HFFc6 (cell line): ENCODE data around the gene TDP2. TPM values are rescaled to one million over a fixed set of nuclear protein-coding genes. Genes with fewer than 3 reads are reported as not detected.
"Not testable (repeated sequence)": the region's sequence is repeated elsewhere in the genome, so short reads cannot be mapped to it uniquely, and the experiment has no call there.

Experiments
- DNase-seq: peaks from one replicate; pipeline ENCODE4 v3.0.0-alpha.2; 2018
- H3K27ac Mint-ChIP-seq: 2 replicates; pipeline ENCODE4 v1.8.0; 2020; ENCODE audit warnings: mild to moderate bottlenecking, mixed read lengths
- H3K27me3 Mint-ChIP-seq: 2 replicates; pipeline ENCODE4 v1.8.0; 2021; ENCODE audit warnings: mild to moderate bottlenecking, moderate library complexity, mixed read lengths; ENCODE audit not compliant: insufficient read depth
- H3K36me3 Mint-ChIP-seq: 2 replicates; pipeline ENCODE4 v1.8.0; 2021; ENCODE audit warnings: low read depth, mixed read lengths
- H3K4me1 Mint-ChIP-seq: 2 replicates; pipeline ENCODE4 v1.8.0; 2020; ENCODE audit warnings: low read depth, mixed read lengths
- H3K4me3 Mint-ChIP-seq: 2 replicates; pipeline ENCODE4 v1.8.0; 2020; ENCODE audit warnings: mild to moderate bottlenecking, moderate library complexity, mixed read lengths
- H3K9me3 Mint-ChIP-seq: 2 replicates; pipeline ENCODE4 v1.8.0; 2020; ENCODE audit warnings: mild to moderate bottlenecking, mixed read lengths
- total RNA-seq, 6 experiments: library from RNA; stranded (reverse); fragmentation: NEBNext Ultra II Directional; extraction: Animal tissue kit (Norgen Biotek cat#: 25700); gene quantifications; 2 replicates in 1 of 6; 3 replicates in 5 of 6; pipeline ENCODE4 v1.2.3, GENCODE V29; 2021
- TF ChIP-seq, protein P1 (sequence below): fragments of 200-600 bp; sonication (generic); IDR thresholded peaks from 2 replicates; pipeline ENCODE4 v1.5.0; 2021; ENCODE audit warnings: antibody characterized with exemption, mild to moderate bottlenecking

Gene TDP2
- total RNA-seq, 6 experiments from 2014 or later, result 27.3 to 33.6 (median 30.7) TPM

DNA sequence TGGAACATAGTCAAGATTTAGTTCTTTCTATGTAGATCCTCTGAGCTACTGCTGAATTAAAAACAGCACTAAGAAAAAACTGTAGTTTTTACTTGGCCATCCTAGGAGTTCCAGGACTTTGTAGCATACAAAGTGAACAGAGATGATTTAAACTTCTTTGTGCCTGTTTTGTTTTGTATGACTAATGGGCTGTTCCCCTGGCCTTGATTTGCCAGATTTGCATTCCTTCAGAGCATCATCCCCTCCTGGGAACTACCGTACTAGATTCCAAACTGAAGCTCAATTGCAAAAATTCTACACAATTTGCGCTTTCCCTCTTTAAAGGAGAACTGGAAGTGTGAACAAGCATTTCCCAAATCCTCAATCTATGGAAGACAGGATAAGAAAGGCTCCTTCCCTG, 23.3 kb upstream of the TDP2 start:
- H3K4me3 Mint-ChIP-seq, result no peak overlapping the region
- no peaks in the 10 kb centered on the region for H3K4me1 Mint-ChIP-seq
- no peak for DNase-seq
- H3K27me3 Mint-ChIP-seq, result peaks cover 2% of the 10 kb centered on the region; the same call in 1 of the 2 replicates
- no peaks in the 10 kb centered on the region for H3K36me3 Mint-ChIP-seq
- TF ChIP-seq, protein P1, sequence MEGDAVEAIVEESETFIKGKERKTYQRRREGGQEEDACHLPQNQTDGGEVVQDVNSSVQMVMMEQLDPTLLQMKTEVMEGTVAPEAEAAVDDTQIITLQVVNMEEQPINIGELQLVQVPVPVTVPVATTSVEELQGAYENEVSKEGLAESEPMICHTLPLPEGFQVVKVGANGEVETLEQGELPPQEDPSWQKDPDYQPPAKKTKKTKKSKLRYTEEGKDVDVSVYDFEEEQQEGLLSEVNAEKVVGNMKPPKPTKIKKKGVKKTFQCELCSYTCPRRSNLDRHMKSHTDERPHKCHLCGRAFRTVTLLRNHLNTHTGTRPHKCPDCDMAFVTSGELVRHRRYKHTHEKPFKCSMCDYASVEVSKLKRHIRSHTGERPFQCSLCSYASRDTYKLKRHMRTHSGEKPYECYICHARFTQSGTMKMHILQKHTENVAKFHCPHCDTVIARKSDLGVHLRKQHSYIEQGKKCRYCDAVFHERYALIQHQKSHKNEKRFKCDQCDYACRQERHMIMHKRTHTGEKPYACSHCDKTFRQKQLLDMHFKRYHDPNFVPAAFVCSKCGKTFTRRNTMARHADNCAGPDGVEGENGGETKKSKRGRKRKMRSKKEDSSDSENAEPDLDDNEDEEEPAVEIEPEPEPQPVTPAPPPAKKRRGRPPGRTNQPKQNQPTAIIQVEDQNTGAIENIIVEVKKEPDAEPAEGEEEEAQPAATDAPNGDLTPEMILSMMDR, result no peak
- no peaks in the 10 kb centered on the region for H3K9me3 Mint-ChIP-seq
- H3K27ac Mint-ChIP-seq, result no peak overlapping the region

GRCh38 chr6:24686946-24687345, 20.2 kb upstream of the TDP2 start:
- Mint-ChIP-seq H3K36me3 (0 out of 2 replicates have a peak, but pooled peaks cover 3% of the 10 kb centered on the region), H3K27ac (no peak overlapping the region), H3K27me3 (peaks cover 2% of the 10 kb centered on the region; the same call in 1 of the 2 replicates), H3K9me3 (no peaks in the 10 kb centered on the region), H3K4me3 (no peak overlapping the region), H3K4me1 (no peaks in the 10 kb centered on the region)
- TF ChIP-seq, protein P1, result no peak
- DNase-seq, result no peak

DNA sequence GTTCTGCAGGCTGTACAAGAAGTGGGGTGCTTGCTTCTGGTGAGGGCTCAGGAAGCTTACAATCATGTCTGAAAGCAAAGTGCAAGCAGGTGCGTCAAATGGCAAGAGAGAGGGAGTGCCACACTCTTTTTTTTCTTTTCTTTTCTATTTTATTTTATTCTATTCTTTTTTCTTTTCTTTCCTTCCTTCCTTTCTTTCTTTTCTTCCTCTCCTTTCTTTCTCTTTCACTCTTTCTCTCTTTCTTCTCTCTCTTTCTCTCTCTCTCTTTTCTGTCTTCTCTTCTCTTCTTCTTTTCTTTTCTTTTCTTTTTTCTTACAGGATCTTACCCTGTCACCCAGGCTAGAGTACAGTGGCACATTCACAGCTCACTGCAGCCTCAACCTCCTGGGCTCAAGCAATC, 19.7 kb upstream of the TDP2 start:
- TF ChIP-seq, protein P1, result no peak
- no peak for DNase-seq
- H3K27ac Mint-ChIP-seq, result no peak overlapping the region
- H3K4me3 Mint-ChIP-seq, result no peak overlapping the region
- H3K4me1 Mint-ChIP-seq, result no peaks in the 10 kb centered on the region
- 0 out of 2 replicates have a peak, but pooled peaks cover 3% of the 10 kb centered on the region for H3K36me3 Mint-ChIP-seq
- peaks cover 2% of the 10 kb centered on the region; the same call in 1 of the 2 replicates for H3K27me3 Mint-ChIP-seq
- no peaks in the 10 kb centered on the region for H3K9me3 Mint-ChIP-seq

DNA sequence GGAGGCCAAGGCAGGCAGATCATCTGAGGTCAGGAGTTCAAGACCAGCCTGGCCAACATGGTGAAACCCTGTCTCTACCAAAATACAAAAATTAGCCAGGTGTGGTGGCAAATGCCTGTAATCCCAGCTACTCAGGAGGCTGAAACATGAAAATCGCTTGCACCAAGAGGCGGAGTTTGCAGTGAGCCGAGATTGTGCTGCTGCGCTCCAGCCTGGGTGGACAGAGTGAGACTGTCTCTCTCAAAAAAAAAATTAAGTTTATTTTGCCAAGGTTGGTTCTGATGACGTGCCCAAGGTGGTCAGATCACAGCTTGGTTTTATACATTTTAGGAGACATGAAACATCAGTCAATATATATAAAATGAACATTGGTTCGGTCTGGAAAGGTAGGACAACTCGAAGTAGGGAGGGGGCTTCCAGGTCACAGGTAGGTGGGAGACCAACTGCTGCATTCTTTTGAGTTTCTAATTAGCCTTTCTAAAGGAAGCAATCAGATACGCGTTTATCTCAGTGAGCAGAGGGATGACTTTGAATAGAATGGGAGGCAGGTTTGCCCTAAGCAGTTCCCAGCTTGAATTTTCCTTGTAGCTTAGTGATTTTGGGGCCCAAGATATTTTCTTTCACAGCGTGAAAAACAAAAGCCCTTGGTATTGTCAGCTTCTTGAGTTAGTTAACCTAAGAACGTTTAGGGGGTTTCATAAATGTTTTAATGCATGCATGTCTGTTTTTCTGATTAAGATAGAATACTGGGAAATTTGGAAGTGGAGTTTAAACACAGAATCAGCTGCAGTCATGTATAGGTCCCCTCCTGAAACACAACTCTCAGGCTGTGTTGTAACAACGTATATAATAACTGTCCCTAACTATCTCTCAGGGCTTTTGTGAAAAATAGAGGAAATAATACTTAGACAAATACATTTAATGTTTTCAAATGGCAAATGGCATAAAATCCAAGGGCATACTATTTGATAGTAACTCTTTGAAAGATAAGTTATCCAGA, 16.9 kb upstream of the TDP2 start:
- H3K4me3 Mint-ChIP-seq, result no peak overlapping the region
- no peaks in the 10 kb centered on the region for H3K9me3 Mint-ChIP-seq
- peaks cover 2% of the 10 kb centered on the region; the same call in 1 of the 2 replicates for H3K27me3 Mint-ChIP-seq
- 0 out of 2 replicates have a peak, but pooled peaks cover 3% of the 10 kb centered on the region for H3K36me3 Mint-ChIP-seq
- DNase-seq, result no peak
- TF ChIP-seq, protein P1, result no peak
- no peak overlapping the region for H3K27ac Mint-ChIP-seq
- H3K4me1 Mint-ChIP-seq, result no peaks in the 10 kb centered on the region

DNA sequence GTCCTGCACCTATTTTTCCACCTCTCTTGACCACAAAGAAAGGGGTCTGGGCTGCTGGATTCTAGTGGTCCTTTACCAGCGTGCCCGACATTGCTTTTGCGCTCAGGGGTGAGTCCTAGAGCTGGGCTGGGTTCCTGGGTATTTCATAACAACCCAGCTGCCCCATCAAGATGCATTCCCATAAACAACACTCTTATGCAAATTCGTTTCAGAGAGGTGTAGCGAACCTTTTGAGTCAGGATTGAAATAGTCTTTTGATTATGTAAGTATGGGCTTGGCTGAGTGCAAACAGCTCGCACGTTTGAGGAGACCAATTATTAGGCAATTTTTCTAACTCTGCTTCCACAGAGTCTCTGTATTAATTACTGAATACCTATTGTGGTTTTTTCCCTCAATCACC, 13.9 kb upstream of the TDP2 start:
- peaks cover 1% of the 10 kb centered on the region; the same call in 1 of the 2 replicates for H3K27me3 Mint-ChIP-seq
- DNase-seq, result no peak
- H3K36me3 Mint-ChIP-seq, result peaks cover 13% of the 10 kb centered on the region
- H3K9me3 Mint-ChIP-seq, result peaks cover under 1% of the 10 kb centered on the region
- H3K4me3 Mint-ChIP-seq, result no peak overlapping the region
- TF ChIP-seq, protein P1, result no peak
- H3K4me1 Mint-ChIP-seq, result no peaks in the 10 kb centered on the region
- H3K27ac Mint-ChIP-seq, result no peak overlapping the region

- H3K4me3 Mint-ChIP-seq, DNase-seq, H3K27me3 Mint-ChIP-seq, H3K27ac Mint-ChIP-seq, H3K4me1 Mint-ChIP-seq: not testable (repeated sequence)
- H3K9me3 Mint-ChIP-seq, result peaks cover 17% of the 10 kb centered on the region
- peaks cover 23% of the 10 kb centered on the region for H3K36me3 Mint-ChIP-seq
Observed at GRCh38 chr6:24678792-24679352, 12.2 kb upstream of the TDP2 start.
